WTC11 (cell line): ENCODE data around the gene PAX8. TPM values are rescaled to one million over a fixed set of nuclear protein-coding genes. Genes with fewer than 3 reads are reported as not detected.

Source experiments
- ATAC-seq: fragments of 200-7000 bp; cut with Tn5 transposase; 2 replicates; pipeline ENCODE4 v1.10.0; 2021; ENCODE audit warnings: mild to moderate bottlenecking, moderate library complexity
- CTCF ChIA-PET: fragments of 300-600 bp; sonication (Branson Sonifier 250); formaldehyde crosslinking; loops from one replicate; lab custom pipeline; 2021; ENCODE audit warnings: antibody characterized with exemption; lab: Charles Lee
- POLR2A ChIA-PET: fragments of 350-600 bp; sonication (Branson Sonifier 250); formaldehyde crosslinking; loops from one replicate; lab custom pipeline; 2021; ENCODE audit warnings: antibody characterized with exemption; lab: Charles Lee
- DNase-seq: peaks from one replicate; pipeline ENCODE4 v3.0.0; 2021; ENCODE audit warnings: low spot score
- H3K27ac Mint-ChIP-seq: 2 replicates; pipeline ENCODE4 v1.8.0; 2021; ENCODE audit warnings: mixed read lengths
- H3K27me3 Mint-ChIP-seq: 2 replicates; pipeline ENCODE4 v1.8.0; 2021; ENCODE audit warnings: low read depth, mild to moderate bottlenecking, moderate library complexity, mixed read lengths
- H3K36me3 Mint-ChIP-seq: 2 replicates; pipeline ENCODE4 v1.8.0; 2021; ENCODE audit warnings: mixed read lengths
- H3K4me1 Mint-ChIP-seq: 2 replicates; pipeline ENCODE4 v1.8.0; 2022; ENCODE audit warnings: mixed read lengths
- H3K4me3 Mint-ChIP-seq: 2 replicates; pipeline ENCODE4 v1.8.0; 2021; ENCODE audit warnings: mild to moderate bottlenecking, moderate library complexity, mixed read lengths
- H3K9me3 Mint-ChIP-seq: 2 replicates; pipeline ENCODE4 v1.8.0; 2021; ENCODE audit warnings: mixed read lengths
- CREB1 ChIP-seq: sonication (generic); formaldehyde crosslinking; IDR thresholded peaks from 2 replicates; pipeline ENCODE4 v1.8.0; 2023; ENCODE audit warnings: mild to moderate bottlenecking, missing genetic modification reagents
- CREM ChIP-seq: sonication (generic); formaldehyde crosslinking; IDR thresholded peaks from 2 replicates; pipeline ENCODE4 v1.8.1; 2022; ENCODE audit warnings: mild to moderate bottlenecking, missing genetic modification reagents, moderate library complexity
- KAT7 ChIP-seq: sonication (generic); formaldehyde crosslinking; IDR thresholded peaks from 2 replicates; pipeline ENCODE4 v1.8.1; 2023; ENCODE audit warnings: missing genetic modification reagents, mild to moderate bottlenecking, borderline replicate concordance
- NR3C1 ChIP-seq: sonication (generic); formaldehyde crosslinking; conservative IDR thresholded peaks from 2 replicates; pipeline ENCODE4 v1.8.1; 2023; ENCODE audit warnings: low read depth, mild to moderate bottlenecking, missing genetic modification reagents
- RELA ChIP-seq: sonication (generic); formaldehyde crosslinking; IDR thresholded peaks from 2 replicates; pipeline ENCODE4 v1.8.1; 2022; ENCODE audit warnings: missing genetic modification reagents, mild to moderate bottlenecking, borderline replicate concordance
- SP1 ChIP-seq: sonication (generic); formaldehyde crosslinking; conservative IDR thresholded peaks from 2 replicates; pipeline ENCODE4 v1.8.1; 2022; ENCODE audit warnings: missing genetic modification reagents
- TCF7 ChIP-seq: sonication (generic); formaldehyde crosslinking; IDR thresholded peaks from 2 replicates; pipeline ENCODE4 v1.8.0; 2022; ENCODE audit warnings: mild to moderate bottlenecking, low read depth, missing genetic modification reagents, moderate library complexity
- ZNF219 ChIP-seq: sonication (generic); formaldehyde crosslinking; IDR thresholded peaks from 2 replicates; pipeline ENCODE4 v1.8.0; 2023; ENCODE audit warnings: missing genetic modification reagents, mild to moderate bottlenecking, borderline replicate concordance
- ZNF263 ChIP-seq: sonication (generic); formaldehyde crosslinking; IDR thresholded peaks from 2 replicates; pipeline ENCODE4 v1.8.1; 2022; ENCODE audit warnings: low read depth, mild to moderate bottlenecking, moderate library complexity, missing genetic modification reagents
- total RNA-seq: library from RNA; stranded (reverse); gene quantifications from 3 replicates; pipeline ENCODE4 v1.2.3, GENCODE V29; 2021
- TF ChIP-seq, protein P1 (sequence below): fragments of 200-600 bp; IDR thresholded peaks from 2 replicates; pipeline ENCODE4 v1.8.0; 2022; ENCODE audit warnings: antibody characterized with exemption
- TF ChIP-seq, protein P2 (sequence below): sonication (generic); formaldehyde crosslinking; IDR thresholded peaks from 2 replicates; pipeline ENCODE4 v1.8.0; 2023; ENCODE audit warnings: missing genetic modification reagents, mild to moderate bottlenecking, borderline replicate concordance
- TF ChIP-seq, protein P3 (sequence below): sonication (generic); formaldehyde crosslinking; IDR thresholded peaks from 2 replicates; pipeline ENCODE4 v1.8.0; 2023; ENCODE audit warnings: missing genetic modification reagents
- TF ChIP-seq, protein P4 (sequence below): sonication (generic); formaldehyde crosslinking; IDR thresholded peaks from 2 replicates; pipeline ENCODE4 v1.8.1; 2022; ENCODE audit warnings: low read depth, missing genetic modification reagents, borderline replicate concordance
- TF ChIP-seq, protein P5 (sequence below): sonication (generic); formaldehyde crosslinking; IDR thresholded peaks from 2 replicates; pipeline ENCODE4 v1.8.0; 2022; ENCODE audit warnings: mild to moderate bottlenecking, missing genetic modification reagents
- TF ChIP-seq, protein P6 (sequence below): fragments of 250-450 bp; sonication (Bioruptor Pico); IDR thresholded peaks from 2 replicates; pipeline ENCODE4 v1.9.0; 2021; ENCODE audit warnings: mild to moderate bottlenecking

PAX8 gene
- total RNA-seq, 1 experiment from 2014 or later = 0.35 TPM

DNA sequence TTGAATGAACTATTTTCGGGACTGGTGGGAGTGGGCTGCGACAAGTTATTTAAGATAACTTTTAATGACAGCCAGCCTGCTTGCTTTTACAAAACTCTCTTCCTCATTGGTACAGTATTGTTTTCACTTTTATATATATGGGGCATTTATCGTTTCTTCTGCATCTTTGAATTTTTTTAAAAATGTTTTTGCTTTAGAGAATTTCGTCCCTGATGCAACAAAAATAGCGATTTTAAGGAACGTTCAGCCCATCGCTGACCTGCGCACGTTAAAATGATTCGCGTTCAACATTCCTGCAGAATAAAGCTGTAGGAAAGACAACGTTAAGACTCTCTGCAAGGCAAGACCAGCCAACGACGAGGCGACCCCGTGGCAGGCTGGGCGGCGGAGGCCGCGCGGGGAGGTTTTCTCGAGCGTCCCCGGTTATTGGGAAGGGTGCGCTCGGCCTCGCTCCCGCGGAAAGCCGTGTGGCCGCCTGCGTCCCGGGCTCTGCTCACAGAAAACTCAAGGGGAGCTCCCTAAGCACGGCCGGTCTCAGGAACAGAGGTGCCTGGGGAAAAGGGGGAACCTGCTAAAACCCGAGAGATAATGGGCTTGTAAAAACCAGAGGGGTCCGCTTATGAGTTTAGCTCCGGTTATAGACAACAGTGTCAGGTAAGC is 3.0 kb downstream of the PAX8 start (continued):
- no peak for TF ChIP-seq KAT7 (CRISPR knock-in tag)

DNA sequence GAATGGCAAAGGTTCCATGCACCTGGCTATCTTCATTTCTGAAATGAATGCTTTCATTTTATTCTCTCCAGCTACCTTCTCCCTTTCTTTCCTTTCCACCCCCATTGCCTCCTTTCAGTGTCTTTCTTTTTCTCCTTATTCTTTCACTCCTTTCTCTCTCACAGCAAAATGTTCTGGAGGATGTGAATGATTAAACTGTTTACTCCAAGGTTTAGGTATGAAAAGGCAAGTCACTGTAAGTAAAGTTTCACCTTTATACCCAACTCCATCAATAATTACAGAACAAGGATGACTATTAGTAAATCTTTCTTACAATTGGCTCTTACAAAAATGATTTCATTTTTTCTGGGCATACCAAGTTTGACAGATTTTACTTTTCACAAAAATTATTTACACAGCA is 4.3 kb downstream of the PAX8 start:
- Mint-ChIP-seq H3K4me1 (peaks cover 40% of the 10 kb centered on the region), H3K27me3 (peaks cover 99% of the 10 kb centered on the region), H3K36me3 (no peaks in the 10 kb centered on the region), H3K4me3 (no peak overlapping the region), H3K27ac (no peak overlapping the region), H3K9me3 (no peaks in the 10 kb centered on the region)
- TF ChIP-seq, protein P1, sequence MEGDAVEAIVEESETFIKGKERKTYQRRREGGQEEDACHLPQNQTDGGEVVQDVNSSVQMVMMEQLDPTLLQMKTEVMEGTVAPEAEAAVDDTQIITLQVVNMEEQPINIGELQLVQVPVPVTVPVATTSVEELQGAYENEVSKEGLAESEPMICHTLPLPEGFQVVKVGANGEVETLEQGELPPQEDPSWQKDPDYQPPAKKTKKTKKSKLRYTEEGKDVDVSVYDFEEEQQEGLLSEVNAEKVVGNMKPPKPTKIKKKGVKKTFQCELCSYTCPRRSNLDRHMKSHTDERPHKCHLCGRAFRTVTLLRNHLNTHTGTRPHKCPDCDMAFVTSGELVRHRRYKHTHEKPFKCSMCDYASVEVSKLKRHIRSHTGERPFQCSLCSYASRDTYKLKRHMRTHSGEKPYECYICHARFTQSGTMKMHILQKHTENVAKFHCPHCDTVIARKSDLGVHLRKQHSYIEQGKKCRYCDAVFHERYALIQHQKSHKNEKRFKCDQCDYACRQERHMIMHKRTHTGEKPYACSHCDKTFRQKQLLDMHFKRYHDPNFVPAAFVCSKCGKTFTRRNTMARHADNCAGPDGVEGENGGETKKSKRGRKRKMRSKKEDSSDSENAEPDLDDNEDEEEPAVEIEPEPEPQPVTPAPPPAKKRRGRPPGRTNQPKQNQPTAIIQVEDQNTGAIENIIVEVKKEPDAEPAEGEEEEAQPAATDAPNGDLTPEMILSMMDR = no peak
- TF ChIP-seq, protein P2, sequence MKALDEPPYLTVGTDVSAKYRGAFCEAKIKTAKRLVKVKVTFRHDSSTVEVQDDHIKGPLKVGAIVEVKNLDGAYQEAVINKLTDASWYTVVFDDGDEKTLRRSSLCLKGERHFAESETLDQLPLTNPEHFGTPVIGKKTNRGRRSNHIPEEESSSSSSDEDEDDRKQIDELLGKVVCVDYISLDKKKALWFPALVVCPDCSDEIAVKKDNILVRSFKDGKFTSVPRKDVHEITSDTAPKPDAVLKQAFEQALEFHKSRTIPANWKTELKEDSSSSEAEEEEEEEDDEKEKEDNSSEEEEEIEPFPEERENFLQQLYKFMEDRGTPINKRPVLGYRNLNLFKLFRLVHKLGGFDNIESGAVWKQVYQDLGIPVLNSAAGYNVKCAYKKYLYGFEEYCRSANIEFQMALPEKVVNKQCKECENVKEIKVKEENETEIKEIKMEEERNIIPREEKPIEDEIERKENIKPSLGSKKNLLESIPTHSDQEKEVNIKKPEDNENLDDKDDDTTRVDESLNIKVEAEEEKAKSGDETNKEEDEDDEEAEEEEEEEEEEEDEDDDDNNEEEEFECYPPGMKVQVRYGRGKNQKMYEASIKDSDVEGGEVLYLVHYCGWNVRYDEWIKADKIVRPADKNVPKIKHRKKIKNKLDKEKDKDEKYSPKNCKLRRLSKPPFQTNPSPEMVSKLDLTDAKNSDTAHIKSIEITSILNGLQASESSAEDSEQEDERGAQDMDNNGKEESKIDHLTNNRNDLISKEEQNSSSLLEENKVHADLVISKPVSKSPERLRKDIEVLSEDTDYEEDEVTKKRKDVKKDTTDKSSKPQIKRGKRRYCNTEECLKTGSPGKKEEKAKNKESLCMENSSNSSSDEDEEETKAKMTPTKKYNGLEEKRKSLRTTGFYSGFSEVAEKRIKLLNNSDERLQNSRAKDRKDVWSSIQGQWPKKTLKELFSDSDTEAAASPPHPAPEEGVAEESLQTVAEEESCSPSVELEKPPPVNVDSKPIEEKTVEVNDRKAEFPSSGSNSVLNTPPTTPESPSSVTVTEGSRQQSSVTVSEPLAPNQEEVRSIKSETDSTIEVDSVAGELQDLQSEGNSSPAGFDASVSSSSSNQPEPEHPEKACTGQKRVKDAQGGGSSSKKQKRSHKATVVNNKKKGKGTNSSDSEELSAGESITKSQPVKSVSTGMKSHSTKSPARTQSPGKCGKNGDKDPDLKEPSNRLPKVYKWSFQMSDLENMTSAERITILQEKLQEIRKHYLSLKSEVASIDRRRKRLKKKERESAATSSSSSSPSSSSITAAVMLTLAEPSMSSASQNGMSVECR (CRISPR knock-in tag) = no peak
- TF ChIP-seq NR3C1 (CRISPR knock-in tag) (no peak), TCF7 (CRISPR knock-in tag) (no peak), CREB1 (CRISPR knock-in tag) (no peak), CREM (CRISPR knock-in tag) (no peak), ZNF263 (CRISPR knock-in tag) (no peak), ZNF219 (no peak), RELA (CRISPR knock-in tag) (no peak), SP1 (CRISPR knock-in tag) (no peak)
- TF ChIP-seq, protein P3, sequence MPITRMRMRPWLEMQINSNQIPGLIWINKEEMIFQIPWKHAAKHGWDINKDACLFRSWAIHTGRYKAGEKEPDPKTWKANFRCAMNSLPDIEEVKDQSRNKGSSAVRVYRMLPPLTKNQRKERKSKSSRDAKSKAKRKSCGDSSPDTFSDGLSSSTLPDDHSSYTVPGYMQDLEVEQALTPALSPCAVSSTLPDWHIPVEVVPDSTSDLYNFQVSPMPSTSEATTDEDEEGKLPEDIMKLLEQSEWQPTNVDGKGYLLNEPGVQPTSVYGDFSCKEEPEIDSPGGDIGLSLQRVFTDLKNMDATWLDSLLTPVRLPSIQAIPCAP (CRISPR knock-in tag) = no peak
- TF ChIP-seq, protein P4, sequence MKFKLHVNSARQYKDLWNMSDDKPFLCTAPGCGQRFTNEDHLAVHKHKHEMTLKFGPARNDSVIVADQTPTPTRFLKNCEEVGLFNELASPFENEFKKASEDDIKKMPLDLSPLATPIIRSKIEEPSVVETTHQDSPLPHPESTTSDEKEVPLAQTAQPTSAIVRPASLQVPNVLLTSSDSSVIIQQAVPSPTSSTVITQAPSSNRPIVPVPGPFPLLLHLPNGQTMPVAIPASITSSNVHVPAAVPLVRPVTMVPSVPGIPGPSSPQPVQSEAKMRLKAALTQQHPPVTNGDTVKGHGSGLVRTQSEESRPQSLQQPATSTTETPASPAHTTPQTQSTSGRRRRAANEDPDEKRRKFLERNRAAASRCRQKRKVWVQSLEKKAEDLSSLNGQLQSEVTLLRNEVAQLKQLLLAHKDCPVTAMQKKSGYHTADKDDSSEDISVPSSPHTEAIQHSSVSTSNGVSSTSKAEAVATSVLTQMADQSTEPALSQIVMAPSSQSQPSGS = no peak
- TF ChIP-seq, protein P5, sequence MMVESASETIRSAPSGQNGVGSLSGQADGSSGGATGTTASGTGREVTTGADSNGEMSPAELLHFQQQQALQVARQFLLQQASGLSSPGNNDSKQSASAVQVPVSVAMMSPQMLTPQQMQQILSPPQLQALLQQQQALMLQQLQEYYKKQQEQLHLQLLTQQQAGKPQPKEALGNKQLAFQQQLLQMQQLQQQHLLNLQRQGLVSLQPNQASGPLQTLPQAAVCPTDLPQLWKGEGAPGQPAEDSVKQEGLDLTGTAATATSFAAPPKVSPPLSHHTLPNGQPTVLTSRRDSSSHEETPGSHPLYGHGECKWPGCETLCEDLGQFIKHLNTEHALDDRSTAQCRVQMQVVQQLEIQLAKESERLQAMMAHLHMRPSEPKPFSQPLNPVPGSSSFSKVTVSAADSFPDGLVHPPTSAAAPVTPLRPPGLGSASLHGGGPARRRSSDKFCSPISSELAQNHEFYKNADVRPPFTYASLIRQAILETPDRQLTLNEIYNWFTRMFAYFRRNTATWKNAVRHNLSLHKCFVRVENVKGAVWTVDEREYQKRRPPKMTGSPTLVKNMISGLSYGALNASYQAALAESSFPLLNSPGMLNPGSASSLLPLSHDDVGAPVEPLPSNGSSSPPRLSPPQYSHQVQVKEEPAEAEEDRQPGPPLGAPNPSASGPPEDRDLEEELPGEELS (CRISPR knock-in tag) = no peak
- TF ChIP-seq, protein P6, sequence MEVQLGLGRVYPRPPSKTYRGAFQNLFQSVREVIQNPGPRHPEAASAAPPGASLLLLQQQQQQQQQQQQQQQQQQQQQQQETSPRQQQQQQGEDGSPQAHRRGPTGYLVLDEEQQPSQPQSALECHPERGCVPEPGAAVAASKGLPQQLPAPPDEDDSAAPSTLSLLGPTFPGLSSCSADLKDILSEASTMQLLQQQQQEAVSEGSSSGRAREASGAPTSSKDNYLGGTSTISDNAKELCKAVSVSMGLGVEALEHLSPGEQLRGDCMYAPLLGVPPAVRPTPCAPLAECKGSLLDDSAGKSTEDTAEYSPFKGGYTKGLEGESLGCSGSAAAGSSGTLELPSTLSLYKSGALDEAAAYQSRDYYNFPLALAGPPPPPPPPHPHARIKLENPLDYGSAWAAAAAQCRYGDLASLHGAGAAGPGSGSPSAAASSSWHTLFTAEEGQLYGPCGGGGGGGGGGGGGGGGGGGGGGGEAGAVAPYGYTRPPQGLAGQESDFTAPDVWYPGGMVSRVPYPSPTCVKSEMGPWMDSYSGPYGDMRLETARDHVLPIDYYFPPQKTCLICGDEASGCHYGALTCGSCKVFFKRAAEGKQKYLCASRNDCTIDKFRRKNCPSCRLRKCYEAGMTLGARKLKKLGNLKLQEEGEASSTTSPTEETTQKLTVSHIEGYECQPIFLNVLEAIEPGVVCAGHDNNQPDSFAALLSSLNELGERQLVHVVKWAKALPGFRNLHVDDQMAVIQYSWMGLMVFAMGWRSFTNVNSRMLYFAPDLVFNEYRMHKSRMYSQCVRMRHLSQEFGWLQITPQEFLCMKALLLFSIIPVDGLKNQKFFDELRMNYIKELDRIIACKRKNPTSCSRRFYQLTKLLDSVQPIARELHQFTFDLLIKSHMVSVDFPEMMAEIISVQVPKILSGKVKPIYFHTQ = no peak
- DNase-seq (no peak), ATAC-seq (no peak)
- POLR2A ChIA-PET = no interaction called here
- CTCF ChIA-PET = no interaction called here
